GM19193 (cell line): ENCODE measurements around the gene SMTN.

Source experiments
- POLR2A ChIP-seq: IDR thresholded peaks from 4 replicates; pipeline ENCODE4 v1.6.1; 2011; ENCODE audit not compliant: insufficient read depth, insufficient read length; ENCODE audit errors: extremely low read depth

Gene SMTN

GRCh38 chr22:31095637-31096249, 14.6 kb downstream of the SMTN start:
- no peak for TF ChIP-seq POLR2A

- no peak for TF ChIP-seq POLR2A
Measured at GRCh38 chr22:31096657-31097279, 15.7 kb downstream of the SMTN start.

GRCh38 chr22:31097941-31098631, 17.0 kb downstream of the SMTN start:
- TF ChIP-seq POLR2A = no peak

GRCh38 chr22:31098632-31099110, 17.6 kb downstream of the SMTN start:
- TF ChIP-seq POLR2A = no peak

- TF ChIP-seq POLR2A = no peak
Measured at GRCh38 chr22:31099386-31099785, 18.3 kb downstream of the SMTN start.

- no peak for TF ChIP-seq POLR2A
Measured at GRCh38 chr22:31099841-31100761, 19.0 kb downstream of the SMTN start.

GRCh38 chr22:31100762-31101525, 19.8 kb downstream of the SMTN start:
- no peak for TF ChIP-seq POLR2A

GRCh38 chr22:31102441-31103081, 21.4 kb downstream of the SMTN start:
- TF ChIP-seq POLR2A = no peak

GRCh38 chr22:31103111-31103510, 22.0 kb downstream of the SMTN start:
- no peak for TF ChIP-seq POLR2A

- no peak for TF ChIP-seq POLR2A
Measured at GRCh38 chr22:31103899-31104694, 23.0 kb downstream of the SMTN start.

- TF ChIP-seq POLR2A = no peak
Measured at GRCh38 chr22:31104869-31105268, 23.8 kb downstream of the SMTN start.

GRCh38 chr22:31105282-31105929, 24.3 kb downstream of the SMTN start:
- no peak for TF ChIP-seq POLR2A
